Testis (tissue), 3 donors: Measurements from ENCODE around the gene CPXM2. TPM values are rescaled to one million over a fixed set of nuclear protein-coding genes. Genes with fewer than 3 reads are reported as not detected.

Experiments used
- DNase-seq: peaks from one replicate; pipeline ENCODE4 v3.0.0-alpha.2; 2019
- H3K27ac ChIP-seq, 2 donors: fragments of 200-600 bp; sonication (generic); one replicate each; pipeline ENCODE4 v1.5.1; 2019
- H3K27me3 ChIP-seq: fragments of 200-600 bp; sonication (generic); one replicate; pipeline ENCODE4 v1.5.1; 2019
- H3K36me3 ChIP-seq: fragments of 200-600 bp; sonication (generic); one replicate; pipeline ENCODE4 v1.5.1; 2017; ENCODE audit warnings: low read depth; ENCODE audit errors: missing control alignments
- H3K4me1 ChIP-seq: fragments of 200-600 bp; sonication (generic); one replicate; pipeline ENCODE4 v1.5.1; 2019
- H3K4me3 ChIP-seq, 2 donors: fragments of 200-600 bp; sonication (generic); one replicate each; pipeline ENCODE4 v1.5.1; 2017 to 2019
- H3K9me3 ChIP-seq: fragments of 200-600 bp; sonication (generic); one replicate; pipeline ENCODE4 v1.5.1; 2017
- CTCF ChIP-seq, 3 experiments: fragments of 450-650 bp in 2 of 3; fragments of 200-600 bp in 1 of 3; sonication (generic) in 1 of 3; IDR thresholded peaks; one replicate each; pipeline ENCODE4 v1.5.1; 2016 to 2019; ENCODE audit warnings: antibody characterized with exemption in 3 of 3, mild to moderate bottlenecking in 2 of 3, moderate library complexity in 1 of 3
- POLR2A ChIP-seq: fragments of 450-650 bp; IDR thresholded peaks from one replicate; pipeline ENCODE4 v1.6.1; 2017; ENCODE audit warnings: antibody characterized with exemption, mild to moderate bottlenecking, moderate library complexity
- WGBS, 2 donors: methylation state at CpG; one replicate each; pipeline ENCODE4 v1.1.5; 2018; 5-methylcytosine and 5-hydroxymethylcytosine counted together
- intact Hi-C: fragments of 100-400 bp; cut with DNase I; formaldehyde crosslinking; loops from one replicate; pipeline ENCODE4 v1.15.1; 2023; ENCODE audit warnings: low total_unique reads
- polyA plus RNA-seq: library from polyadenylated mRNA; stranded (reverse); fragments of 350-450 nt; fragmentation: Illumina TruSeq; extraction: RNeasy Lipid Tissue Mini Kit (QIAGEN cat#74804); gene quantifications from one replicate; pipeline ENCODE4 v1.2.3, GENCODE V29; 2014; ENCODE audit warnings: low read depth, low replicate concordance; ENCODE audit not compliant: insufficient read depth
- total RNA-seq, 2 donors: library from RNA; depleted of rRNA; stranded (reverse); fragments of >200 nt; gene quantifications; one replicate each; pipeline ENCODE4 v1.2.3, GENCODE V29; 2016

Gene CPXM2
- total and polyA plus RNA-seq, 3 donors from 2014 or later, result 16.0 to 40.0 (median 17.5) TPM

GRCh38 chr10:123800821-123801220 is 90.8 kb downstream of the CPXM2 start:
- Histone ChIP-seq H3K4me1 (peaks cover 4% of the 10 kb centered on the region), H3K27me3 (no peaks in the 10 kb centered on the region), H3K4me3 (no peak overlapping the region), H3K36me3 (no peaks in the 10 kb centered on the region), H3K9me3 (no peaks in the 10 kb centered on the region), H3K27ac (no peak overlapping the region)
- TF ChIP-seq POLR2A, result no peak
- no peak for TF ChIP-seq CTCF (IDR thresholded peaks at IDR 0.05)
- intact Hi-C loops, result no loop called here
- DNase-seq, result no peak
- WGBS, 2 donors, result 85 to 88% methylated on average over 7 of the region's 7 CpGs

- TF ChIP-seq CTCF (IDR thresholded peaks at IDR 0.05) (no peak), POLR2A (no peak)
- no peak overlapping the region for H3K27ac ChIP-seq
- no peaks in the 10 kb centered on the region for H3K36me3 ChIP-seq
- no peaks in the 10 kb centered on the region for H3K9me3 ChIP-seq
- DNase-seq, result no peak
- intact Hi-C loops, result no loop called here
- H3K27me3 ChIP-seq, result no peaks in the 10 kb centered on the region
- H3K4me3 ChIP-seq, result no peak overlapping the region
- 34 to 41% methylated on average over 9 of the region's 9 CpGs for WGBS, 2 donors
- H3K4me1 ChIP-seq, result peaks cover 4% of the 10 kb centered on the region
Measured at GRCh38 chr10:123800289-123800688, 91.3 kb downstream of the CPXM2 start.

- 78 to 89% methylated on average over 1 of the region's 1 CpG for WGBS, 2 donors
- TF ChIP-seq CTCF (IDR thresholded peaks at IDR 0.05) (no peak), POLR2A (no peak)
- Histone ChIP-seq H3K27ac (no peak overlapping the region), H3K4me3 (no peak overlapping the region), H3K9me3 (no peaks in the 10 kb centered on the region), H3K4me1 (peaks cover 4% of the 10 kb centered on the region), H3K27me3 (no peaks in the 10 kb centered on the region), H3K36me3 (no peaks in the 10 kb centered on the region)
- no peak for DNase-seq
- intact Hi-C loops, result no loop called here
Measured at GRCh38 chr10:123798856-123799255, 92.8 kb downstream of the CPXM2 start.

- H3K4me3 ChIP-seq, result no peak overlapping the region
- intact Hi-C loops, result no loop called here
- 86 to 90% methylated on average over 3 of the region's 3 CpGs for WGBS, 2 donors
- DNase-seq, result no peak
- no peaks in the 10 kb centered on the region for H3K9me3 ChIP-seq
- no peaks in the 10 kb centered on the region for H3K27me3 ChIP-seq
- H3K27ac ChIP-seq, result no peak overlapping the region
- H3K36me3 ChIP-seq, result no peaks in the 10 kb centered on the region
- peaks cover 4% of the 10 kb centered on the region for H3K4me1 ChIP-seq
- TF ChIP-seq POLR2A (no peak), CTCF (IDR thresholded peaks at IDR 0.05) (no peak)
Measured at GRCh38 chr10:123797813-123798212, 93.8 kb downstream of the CPXM2 start.

GRCh38 chr10:123796736-123797135 is 94.9 kb downstream of the CPXM2 start:
- WGBS, 2 donors, result 87 to 88% methylated on average over 5 of the region's 5 CpGs

More at GRCh38 chr10:123796736-123797135, 94.9 kb downstream of the CPXM2 start:
- Histone ChIP-seq H3K4me1 (peaks cover 4% of the 10 kb centered on the region), H3K9me3 (no peaks in the 10 kb centered on the region), H3K4me3 (no peak overlapping the region), H3K27me3 (no peaks in the 10 kb centered on the region), H3K27ac (no peak overlapping the region), H3K36me3 (no peaks in the 10 kb centered on the region)
- TF ChIP-seq POLR2A, result no peak
- intact Hi-C loops, result no loop called here
- DNase-seq, result no peak
